Activated CD4-positive, alpha-beta T cell treated with anti-CD3 and anti-CD28 coated beads, Interleukin-2, amount 50 U/mL, for 48 hours (primary cell): ENCODE results near the gene MYH2.
"Not testable (repeated sequence)": the region's sequence is repeated elsewhere in the genome, so short reads cannot be mapped to it uniquely, and the experiment has no call there.

ENCODE experiments used
- DNase-seq, 2 experiments: peaks; one replicate each; pipeline ENCODE4 v3.0.0-alpha.2; 2020

The MYH2 gene

GRCh38 chr17:10549096-10549842, at the start of gene MYH2:
Gene MYH2, minus strand, starts transcription at chr17:10549658. Its CDS starts 1,738 bp downstream, at chr17:10547920.
- no peak for DNase-seq

- no peak for DNase-seq
Measured at GRCh38 chr17:10598621-10599020, 49.2 kb upstream of the MYH2 start.

GRCh38 chr17:10589553-10590145, 40.2 kb upstream of the MYH2 start:
- DNase-seq: no peak

GRCh38 chr17:10585529-10585928, 36.1 kb upstream of the MYH2 start:
- no peak for DNase-seq

GRCh38 chr17:10583834-10584233, 34.4 kb upstream of the MYH2 start:
- no peak for DNase-seq

GRCh38 chr17:10579270-10579669, 29.8 kb upstream of the MYH2 start:
- no peak for DNase-seq

GRCh38 chr17:10574324-10574723, 24.9 kb upstream of the MYH2 start:
- no peak for DNase-seq

GRCh38 chr17:10563991-10564660, 14.7 kb upstream of the MYH2 start:
- DNase-seq: no peak

- no peak for DNase-seq
Measured at GRCh38 chr17:10558049-10558448, 8.6 kb upstream of the MYH2 start.

GRCh38 chr17:10557422-10557821, 8.0 kb upstream of the MYH2 start:
- no peak for DNase-seq

GRCh38 chr17:10556301-10557005, 7.0 kb upstream of the MYH2 start:
- no peak for DNase-seq

- DNase-seq: no peak
Measured at GRCh38 chr17:10550014-10550413, 556 bp upstream of the MYH2 start.

- DNase-seq: no peak
Measured at GRCh38 chr17:10547351-10547750, 2.1 kb downstream of the MYH2 start.

- DNase-seq: not testable (repeated sequence)
Measured at GRCh38 chr17:10543486-10543885, 6.0 kb downstream of the MYH2 start.

- not testable (repeated sequence) for DNase-seq
Measured at GRCh38 chr17:10541179-10541578, 8.3 kb downstream of the MYH2 start.

- DNase-seq: no peak
Measured at GRCh38 chr17:10532026-10532425, 17.4 kb downstream of the MYH2 start.

GRCh38 chr17:10527419-10527818, 22.0 kb downstream of the MYH2 start:
- DNase-seq: no peak

- no peak for DNase-seq
Measured at GRCh38 chr17:10526517-10526916, 22.9 kb downstream of the MYH2 start.

- no peak for DNase-seq
Measured at GRCh38 chr17:10523064-10523463, 26.4 kb downstream of the MYH2 start.

- no peak for DNase-seq
Measured at GRCh38 chr17:10521949-10522348, 27.5 kb downstream of the MYH2 start.

- DNase-seq: no peak
Measured at GRCh38 chr17:10518271-10519037, 31.0 kb downstream of the MYH2 start, which contains the start of gene MYH1. Gene MYH1, minus strand, starts transcription at chr17:10518542. Its CDS starts 1,900 bp downstream, at chr17:10516642.

- DNase-seq: no peak
Measured at GRCh38 chr17:10516638-10517037, 32.8 kb downstream of the MYH2 start.

GRCh38 chr17:10516065-10516464, 33.4 kb downstream of the MYH2 start:
- no peak for DNase-seq
